WTC11 (cell line): ENCODE measurements around the gene PTPA. TPM values are rescaled to one million over a fixed set of nuclear protein-coding genes. Genes with fewer than 3 reads are reported as not detected.

Source experiments
- ATAC-seq: fragments of 200-7000 bp; cut with Tn5 transposase; 2 replicates; pipeline ENCODE4 v1.10.0; 2021; ENCODE audit warnings: mild to moderate bottlenecking, moderate library complexity
- CTCF ChIA-PET: fragments of 300-600 bp; sonication (Branson Sonifier 250); formaldehyde crosslinking; loops from one replicate; lab custom pipeline; 2021; ENCODE audit warnings: antibody characterized with exemption; lab: Charles Lee
- POLR2A ChIA-PET: fragments of 350-600 bp; sonication (Branson Sonifier 250); formaldehyde crosslinking; loops from one replicate; lab custom pipeline; 2021; ENCODE audit warnings: antibody characterized with exemption; lab: Charles Lee
- DNase-seq: peaks from one replicate; pipeline ENCODE4 v3.0.0; 2021; ENCODE audit warnings: low spot score
- H3K27ac Mint-ChIP-seq: 2 replicates; pipeline ENCODE4 v1.8.0; 2021; ENCODE audit warnings: mixed read lengths
- H3K27me3 Mint-ChIP-seq: 2 replicates; pipeline ENCODE4 v1.8.0; 2021; ENCODE audit warnings: low read depth, mild to moderate bottlenecking, moderate library complexity, mixed read lengths
- H3K36me3 Mint-ChIP-seq: 2 replicates; pipeline ENCODE4 v1.8.0; 2021; ENCODE audit warnings: mixed read lengths
- H3K4me1 Mint-ChIP-seq: 2 replicates; pipeline ENCODE4 v1.8.0; 2022; ENCODE audit warnings: mixed read lengths
- H3K4me3 Mint-ChIP-seq: 2 replicates; pipeline ENCODE4 v1.8.0; 2021; ENCODE audit warnings: mild to moderate bottlenecking, moderate library complexity, mixed read lengths
- H3K9me3 Mint-ChIP-seq: 2 replicates; pipeline ENCODE4 v1.8.0; 2021; ENCODE audit warnings: mixed read lengths
- ELF4 ChIP-seq: sonication (generic); formaldehyde crosslinking; IDR thresholded peaks from 2 replicates; pipeline ENCODE4 v1.8.1; 2022; ENCODE audit warnings: low read depth, mild to moderate bottlenecking, moderate library complexity, missing genetic modification reagents
- JUN ChIP-seq: sonication (generic); formaldehyde crosslinking; IDR thresholded peaks from 2 replicates; pipeline ENCODE4 v1.8.0; 2023; ENCODE audit warnings: mild to moderate bottlenecking, missing genetic modification reagents
- KAT7 ChIP-seq: sonication (generic); formaldehyde crosslinking; IDR thresholded peaks from 2 replicates; pipeline ENCODE4 v1.8.1; 2023; ENCODE audit warnings: missing genetic modification reagents, mild to moderate bottlenecking, borderline replicate concordance
- NR1H2 ChIP-seq: sonication (generic); formaldehyde crosslinking; IDR thresholded peaks from 2 replicates; pipeline ENCODE4 v1.9.0; 2021; ENCODE audit warnings: mild to moderate bottlenecking, moderate library complexity, missing genetic modification reagents
- PREB ChIP-seq: sonication (generic); formaldehyde crosslinking; IDR thresholded peaks from 2 replicates; pipeline ENCODE4 v1.8.1; 2022; ENCODE audit warnings: mild to moderate bottlenecking, missing genetic modification reagents, moderate library complexity, borderline replicate concordance
- SOX15 ChIP-seq: fragments of 250-450 bp; sonication (Bioruptor Pico); IDR thresholded peaks from 2 replicates; pipeline ENCODE4 v1.9.0; 2021; ENCODE audit warnings: mild to moderate bottlenecking
- SP1 ChIP-seq: sonication (generic); formaldehyde crosslinking; conservative IDR thresholded peaks from 2 replicates; pipeline ENCODE4 v1.8.1; 2022; ENCODE audit warnings: missing genetic modification reagents
- STAT6 ChIP-seq: sonication (generic); formaldehyde crosslinking; conservative IDR thresholded peaks from 2 replicates; pipeline ENCODE4 v1.8.1; 2023; ENCODE audit warnings: mild to moderate bottlenecking, low read depth, missing genetic modification reagents, moderate library complexity
- ZNF121 ChIP-seq: sonication (generic); formaldehyde crosslinking; IDR thresholded peaks from 2 replicates; pipeline ENCODE4 v1.8.0; 2023; ENCODE audit warnings: missing genetic modification reagents
- ZNF138 ChIP-seq: sonication (generic); formaldehyde crosslinking; conservative IDR thresholded peaks from 2 replicates; pipeline ENCODE4 v1.8.1; 2022; ENCODE audit warnings: mild to moderate bottlenecking, moderate library complexity, missing genetic modification reagents
- ZNF396 ChIP-seq: fragments of 250-450 bp; sonication (Bioruptor Pico); IDR thresholded peaks from 2 replicates; pipeline ENCODE4 v1.8.0; 2021; ENCODE audit warnings: mild to moderate bottlenecking, moderate library complexity, borderline replicate concordance
- ZNF512 ChIP-seq: sonication (generic); formaldehyde crosslinking; IDR thresholded peaks from 2 replicates; pipeline ENCODE4 v1.8.1; 2022; ENCODE audit warnings: missing genetic modification reagents, borderline replicate concordance
- total RNA-seq: library from RNA; stranded (reverse); gene quantifications from 3 replicates; pipeline ENCODE4 v1.2.3, GENCODE V29; 2021

The PTPA gene
- total RNA-seq, 1 experiment from 2014 or later, result 186 TPM

- TF ChIP-seq ZNF121 (CRISPR knock-in tag) (no peak), ZNF512 (CRISPR knock-in tag) (no peak), SP1 (CRISPR knock-in tag) (no peak), STAT6 (CRISPR knock-in tag) (no peak), ELF4 (no peak), ZNF138 (no peak), PREB (CRISPR knock-in tag) (no peak)
Measured at GRCh38 chr9:129105857-129106694, 5.1 kb upstream of the PTPA start (continued).

- ChIA-PET CTCF (no interaction called here), POLR2A (no interaction called here)
- Mint-ChIP-seq H3K27ac (peak overlapping the region; percentile 5; the same call in 1 of the 2 replicates), H3K9me3 (no peaks in the 10 kb centered on the region), H3K4me3 (no peak overlapping the region), H3K27me3 (peaks cover 17% of the 10 kb centered on the region), H3K36me3 (no peaks in the 10 kb centered on the region), H3K4me1 (peaks cover 10% of the 10 kb centered on the region)
- DNase-seq (no peak), ATAC-seq (no peak)
- TF ChIP-seq ZNF396 (CRISPR knock-in tag) (no peak), SOX15 (CRISPR knock-in tag) (no peak), NR1H2 (no peak)
Measured at GRCh38 chr9:129107651-129108050, 3.6 kb upstream of the PTPA start.

- POLR2A ChIA-PET, result interaction anchor here (0.6 kb wide), 1 partner anchor 202 kb away, joined by 3 read pairs; no protein-coding TSS in a partner anchor
- TF ChIP-seq JUN (CRISPR knock-in tag), result no peak
- TF ChIP-seq KAT7, result no peak
- TF ChIP-seq, all 79 proteins: peak for 0
- ATAC-seq (no peak), DNase-seq (no peak)
- Mint-ChIP-seq H3K27me3 (peaks cover 17% of the 10 kb centered on the region), H3K36me3 (no peaks in the 10 kb centered on the region), H3K4me1 (peaks cover 10% of the 10 kb centered on the region), H3K9me3 (no peaks in the 10 kb centered on the region), H3K27ac (no peak overlapping the region), H3K4me3 (no peak overlapping the region)
- CTCF ChIA-PET, result interaction anchor here (1.5 kb wide), 1 partner anchor 31 kb away, joined by 5 read pairs; no protein-coding TSS in a partner anchor
Measured at GRCh38 chr9:129108083-129108804, 3.0 kb upstream of the PTPA start.
